ENCODE measurements around the gene TRIM2. TPM values are rescaled to one million over a fixed set of nuclear protein-coding genes. Genes with fewer than 3 reads are reported as not detected.

TRIM2 gene
- total RNA-seq, 4 donors from 2014 or later, result 25.7 to 55.9 (median 42.5) TPM

DNA sequence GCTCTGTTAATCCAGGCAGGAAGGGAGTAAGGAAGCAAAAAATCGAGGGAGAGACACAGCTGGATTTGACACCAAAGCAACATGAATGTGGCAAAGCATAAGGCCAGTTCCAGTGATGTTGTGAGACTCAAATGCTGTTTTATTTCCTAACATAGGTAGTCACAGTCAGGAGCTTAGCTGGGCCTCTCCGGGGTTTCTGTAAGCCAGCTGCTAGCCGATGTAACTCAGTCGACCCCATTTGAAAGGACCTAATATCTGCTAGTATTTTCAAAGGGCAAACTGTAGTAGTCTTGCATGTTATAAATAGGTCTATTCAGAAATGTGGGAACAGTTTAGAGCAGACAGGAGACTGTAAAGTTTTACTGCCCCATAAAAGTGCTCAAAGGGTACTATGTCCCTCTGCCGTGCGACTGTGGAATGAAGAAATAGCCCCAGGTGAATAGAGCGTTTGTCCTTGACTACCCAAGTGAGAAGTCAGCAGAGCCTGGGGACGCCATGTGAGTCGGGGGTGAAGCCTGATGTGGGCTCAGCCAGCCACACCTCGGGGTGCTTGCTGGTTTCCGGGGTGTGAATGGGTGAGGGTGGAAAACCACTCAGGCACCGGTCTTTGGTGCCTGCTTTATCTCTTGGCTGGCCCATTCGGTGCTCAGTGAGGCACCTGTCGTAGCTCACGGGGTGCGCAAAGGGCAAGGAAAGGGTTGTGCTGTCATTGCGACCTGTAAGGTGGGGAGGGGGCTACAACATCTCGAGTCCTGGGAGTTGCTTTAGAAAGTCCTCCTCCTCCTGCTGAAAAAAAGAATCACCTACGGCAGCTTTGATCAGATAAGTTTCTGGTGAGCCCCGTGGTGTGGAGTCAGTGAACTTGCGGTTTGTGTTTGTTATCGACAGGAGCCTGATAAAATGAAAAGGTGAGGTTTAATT lies 745 bp downstream of the TRIM2 start:
- no peaks in the 10 kb centered on the region for H3K36me3 ChIP-seq
- H3K27me3 ChIP-seq, result no peaks in the 10 kb centered on the region
- H3K4me1 ChIP-seq, result peaks cover 0 to 19% (median 3%) of the 10 kb centered on the region in 4 donors
- DNase-seq (ENCODE audit: low spot score in 2 of 2), result no peak
- peak overlapping the region; percentile 70 to 79 (median 74) for H3K27ac ChIP-seq
- TF ChIP-seq, protein P1, sequence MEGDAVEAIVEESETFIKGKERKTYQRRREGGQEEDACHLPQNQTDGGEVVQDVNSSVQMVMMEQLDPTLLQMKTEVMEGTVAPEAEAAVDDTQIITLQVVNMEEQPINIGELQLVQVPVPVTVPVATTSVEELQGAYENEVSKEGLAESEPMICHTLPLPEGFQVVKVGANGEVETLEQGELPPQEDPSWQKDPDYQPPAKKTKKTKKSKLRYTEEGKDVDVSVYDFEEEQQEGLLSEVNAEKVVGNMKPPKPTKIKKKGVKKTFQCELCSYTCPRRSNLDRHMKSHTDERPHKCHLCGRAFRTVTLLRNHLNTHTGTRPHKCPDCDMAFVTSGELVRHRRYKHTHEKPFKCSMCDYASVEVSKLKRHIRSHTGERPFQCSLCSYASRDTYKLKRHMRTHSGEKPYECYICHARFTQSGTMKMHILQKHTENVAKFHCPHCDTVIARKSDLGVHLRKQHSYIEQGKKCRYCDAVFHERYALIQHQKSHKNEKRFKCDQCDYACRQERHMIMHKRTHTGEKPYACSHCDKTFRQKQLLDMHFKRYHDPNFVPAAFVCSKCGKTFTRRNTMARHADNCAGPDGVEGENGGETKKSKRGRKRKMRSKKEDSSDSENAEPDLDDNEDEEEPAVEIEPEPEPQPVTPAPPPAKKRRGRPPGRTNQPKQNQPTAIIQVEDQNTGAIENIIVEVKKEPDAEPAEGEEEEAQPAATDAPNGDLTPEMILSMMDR (IDR thresholded peaks at IDR 0.05), result no peak
- no peak for TF ChIP-seq POLR2A (IDR thresholded peaks at IDR 0.05)
- TF ChIP-seq EP300 (IDR thresholded peaks at IDR 0.05), result no peak
- H3K9me3 ChIP-seq, result no peaks in the 10 kb centered on the region
- peak overlapping the region; percentile 18 to 42 (median 34) for H3K4me3 ChIP-seq
- 45 to 52% methylated on average over 22 of the region's 22 CpGs for WGBS, 2 donors

DNA sequence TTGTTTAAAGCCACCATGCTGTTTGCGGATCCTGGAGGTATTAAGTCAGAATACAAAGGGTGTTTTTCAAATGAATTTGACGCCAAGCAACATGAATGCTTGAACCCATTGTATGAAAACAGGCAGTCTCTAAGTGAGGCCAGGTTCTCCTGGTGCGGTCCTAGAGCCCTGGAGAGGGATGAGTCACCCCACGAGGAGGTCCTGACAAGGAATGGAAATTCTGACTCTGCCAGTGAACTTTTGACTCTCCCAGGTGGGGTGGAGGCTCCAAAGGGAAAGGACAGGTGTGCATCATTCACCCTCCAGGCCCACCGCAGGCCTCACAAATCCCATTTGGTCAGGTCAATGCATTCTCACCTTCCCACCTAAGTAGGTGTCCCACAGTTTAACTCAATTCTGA lies 1.5 kb downstream of the TRIM2 start:
- no peaks in the 10 kb centered on the region for H3K27me3 ChIP-seq
- DNase-seq (ENCODE audit: low spot score in 2 of 2), result no peak
- H3K9me3 ChIP-seq, result no peaks in the 10 kb centered on the region
- 67 to 70% methylated on average over 5 of the region's 5 CpGs for WGBS, 2 donors
- TF ChIP-seq, protein P1 (IDR thresholded peaks at IDR 0.05), result no peak
- no peak for TF ChIP-seq POLR2A (IDR thresholded peaks at IDR 0.05)
- no peak for TF ChIP-seq EP300 (IDR thresholded peaks at IDR 0.05)
- H3K4me3 ChIP-seq, result no peak overlapping the region
- peaks cover 0 to 19% (median 3%) of the 10 kb centered on the region in 4 donors for H3K4me1 ChIP-seq
- H3K27ac ChIP-seq, result peak overlapping the region in 2 of 4 donors; percentile 70 to 77
- no peaks in the 10 kb centered on the region for H3K36me3 ChIP-seq

DNA sequence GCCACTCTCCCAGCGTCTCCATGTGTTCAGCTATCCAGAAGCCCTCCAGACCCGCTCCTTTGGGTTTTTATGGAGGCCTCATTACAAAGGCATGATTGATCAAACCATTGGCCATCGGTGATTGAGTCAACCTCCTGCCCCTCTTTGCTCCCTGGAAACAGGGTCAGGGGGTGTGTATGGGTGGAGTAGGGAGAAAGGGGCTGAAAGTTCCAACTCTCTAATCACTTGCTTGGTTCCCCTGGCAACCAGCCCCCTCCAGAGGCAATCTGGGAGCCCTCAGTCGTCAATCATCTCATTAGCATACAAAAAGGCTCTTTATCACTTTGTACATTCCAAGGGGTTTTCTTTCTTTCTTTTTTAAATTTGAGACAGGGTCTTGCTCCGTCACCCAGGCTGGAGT lies 2.3 kb downstream of the TRIM2 start:
- TF ChIP-seq EP300 (IDR thresholded peaks at IDR 0.05), result no peak
- TF ChIP-seq POLR2A (IDR thresholded peaks at IDR 0.05), result no peak
- TF ChIP-seq, protein P1 (IDR thresholded peaks at IDR 0.05), result no peak
- H3K4me3 ChIP-seq, result no peak overlapping the region
- H3K36me3 ChIP-seq, result no peaks in the 10 kb centered on the region
- no peaks in the 10 kb centered on the region for H3K27me3 ChIP-seq
- H3K27ac ChIP-seq, result peak overlapping the region in 2 of 4 donors; percentile 20 to 43
- 51 to 64% methylated on average over 5 of the region's 5 CpGs for WGBS, 2 donors
- H3K4me1 ChIP-seq, result peaks cover 0 to 19% (median 3%) of the 10 kb centered on the region in 4 donors
- H3K9me3 ChIP-seq, result no peaks in the 10 kb centered on the region
- no peak for DNase-seq (ENCODE audit: low spot score in 2 of 2)

DNA sequence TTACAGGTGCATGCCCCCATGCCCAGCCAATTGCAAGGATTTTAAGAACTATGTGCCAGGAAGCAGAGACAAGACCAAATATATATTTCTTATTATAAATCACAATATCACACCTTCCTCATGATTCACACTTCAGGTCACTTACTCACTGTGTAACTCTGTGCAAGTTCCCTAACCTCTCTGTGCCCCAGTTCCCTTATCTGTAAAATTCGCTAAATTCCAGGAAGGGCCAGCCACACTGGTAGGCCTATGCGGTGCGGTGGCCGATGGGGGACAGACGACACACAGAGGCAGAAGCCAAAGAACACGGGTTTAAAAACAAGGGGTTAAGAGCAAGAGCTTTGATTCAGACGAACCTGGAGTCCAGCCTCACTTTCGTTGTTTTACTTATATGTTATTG lies 2.8 kb downstream of the TRIM2 start:
- peak overlapping the region in 2 of 4 donors; percentile 20 to 23 for H3K27ac ChIP-seq
- WGBS, 2 donors, result 52 to 68% methylated on average over 8 of the region's 8 CpGs
- TF ChIP-seq POLR2A (IDR thresholded peaks at IDR 0.05), result no peak
- no peak for TF ChIP-seq EP300 (IDR thresholded peaks at IDR 0.05)
- TF ChIP-seq, protein P1 (IDR thresholded peaks at IDR 0.05), result no peak
- no peaks in the 10 kb centered on the region for H3K36me3 ChIP-seq
- no peaks in the 10 kb centered on the region for H3K9me3 ChIP-seq
- peaks cover 0 to 19% (median 3%) of the 10 kb centered on the region in 4 donors for H3K4me1 ChIP-seq
- no peak for DNase-seq (ENCODE audit: low spot score in 2 of 2)
- H3K4me3 ChIP-seq, result no peak overlapping the region
- H3K27me3 ChIP-seq, result no peaks in the 10 kb centered on the region

DNA sequence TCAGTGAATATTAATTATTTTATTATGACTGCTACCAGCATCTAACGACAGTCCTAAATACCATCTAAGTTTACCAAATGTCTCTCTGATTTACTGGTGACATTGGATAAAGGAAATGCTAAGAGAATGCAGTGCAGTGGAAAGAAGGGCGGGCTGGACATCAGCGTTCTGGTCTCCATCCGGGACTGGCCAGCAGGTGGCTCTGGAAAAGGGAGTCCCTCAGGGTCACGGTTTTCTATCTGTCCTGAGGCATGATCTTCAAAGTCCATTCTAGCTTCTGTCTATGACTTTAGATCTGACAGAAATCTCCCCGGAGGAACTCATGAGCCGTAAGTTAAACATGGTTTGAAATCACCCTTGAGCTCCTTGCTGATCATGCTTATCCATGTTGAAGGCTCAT lies 3.3 kb downstream of the TRIM2 start:
- no peak overlapping the region for H3K4me3 ChIP-seq
- 41 to 45% methylated on average over 7 of the region's 7 CpGs for WGBS, 2 donors
- no peaks in the 10 kb centered on the region for H3K27me3 ChIP-seq
- TF ChIP-seq POLR2A (IDR thresholded peaks at IDR 0.05) (no peak), EP300 (IDR thresholded peaks at IDR 0.05) (no peak)
- TF ChIP-seq, protein P1 (IDR thresholded peaks at IDR 0.05), result peak; percentile 16 to 40 (median 26)
- peaks cover 0 to 20% (median 3%) of the 10 kb centered on the region in 4 donors for H3K4me1 ChIP-seq
- no peak for DNase-seq (ENCODE audit: low spot score in 2 of 2)
- no peaks in the 10 kb centered on the region for H3K36me3 ChIP-seq
- H3K9me3 ChIP-seq, result no peaks in the 10 kb centered on the region
- H3K27ac ChIP-seq, result peak overlapping the region in 1 of 4 donors; percentile 16

Measured in tibial nerve (tissue), 4 donors.